Vagina (tissue), 2 donors: ENCODE data around the gene SCGB1D1.
A peak's percentile ranks its signal among the peaks of the same experiment; 100 is the strongest.

Source experiments
- POLR2A ChIP-seq, 2 donors: fragments of 450-650 bp; IDR thresholded peaks; one replicate each; pipeline ENCODE4 v1.6.1; 2017; ENCODE audit warnings: antibody characterized with exemption in 2 of 2, mild to moderate bottlenecking in 2 of 2, moderate library complexity in 2 of 2
- TF ChIP-seq, protein P1 (sequence below), 3 experiments: fragments of 450-650 bp in 2 of 3; fragments of 200-600 bp in 1 of 3; sonication (generic) in 1 of 3; IDR thresholded peaks; one replicate each; pipeline ENCODE4 v1.5.1; 2017 to 2019; ENCODE audit warnings: antibody characterized with exemption in 3 of 3, mild to moderate bottlenecking in 2 of 3, moderate library complexity in 2 of 3

DNA sequence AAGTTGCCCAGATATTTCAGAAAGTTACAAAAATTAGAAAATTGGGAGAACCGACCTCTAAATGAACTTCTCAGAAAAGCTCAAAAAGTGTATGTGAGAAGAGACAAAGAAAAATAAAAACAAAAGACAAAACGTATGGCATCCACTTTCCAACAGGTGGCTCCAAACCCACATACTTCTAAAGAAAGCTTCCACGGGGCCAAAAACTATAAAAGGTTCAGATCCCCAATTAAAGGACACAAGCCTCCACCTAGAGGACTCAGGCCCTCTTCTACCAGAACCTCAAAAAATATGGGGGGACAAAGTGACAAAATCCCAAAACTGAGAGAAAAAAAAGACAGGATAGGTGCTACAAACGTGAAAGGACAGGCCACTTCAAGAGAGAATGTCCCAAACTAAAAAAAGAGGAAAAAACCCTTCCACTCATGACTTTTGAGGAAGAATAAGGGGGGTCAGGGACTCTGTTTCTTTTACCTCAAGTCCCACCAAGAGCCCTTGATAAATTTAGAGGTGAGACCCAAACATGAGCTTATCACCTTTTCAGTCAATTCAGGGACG is 27.3 kb downstream of the SCGB1D1 start:
- TF ChIP-seq, protein P1, sequence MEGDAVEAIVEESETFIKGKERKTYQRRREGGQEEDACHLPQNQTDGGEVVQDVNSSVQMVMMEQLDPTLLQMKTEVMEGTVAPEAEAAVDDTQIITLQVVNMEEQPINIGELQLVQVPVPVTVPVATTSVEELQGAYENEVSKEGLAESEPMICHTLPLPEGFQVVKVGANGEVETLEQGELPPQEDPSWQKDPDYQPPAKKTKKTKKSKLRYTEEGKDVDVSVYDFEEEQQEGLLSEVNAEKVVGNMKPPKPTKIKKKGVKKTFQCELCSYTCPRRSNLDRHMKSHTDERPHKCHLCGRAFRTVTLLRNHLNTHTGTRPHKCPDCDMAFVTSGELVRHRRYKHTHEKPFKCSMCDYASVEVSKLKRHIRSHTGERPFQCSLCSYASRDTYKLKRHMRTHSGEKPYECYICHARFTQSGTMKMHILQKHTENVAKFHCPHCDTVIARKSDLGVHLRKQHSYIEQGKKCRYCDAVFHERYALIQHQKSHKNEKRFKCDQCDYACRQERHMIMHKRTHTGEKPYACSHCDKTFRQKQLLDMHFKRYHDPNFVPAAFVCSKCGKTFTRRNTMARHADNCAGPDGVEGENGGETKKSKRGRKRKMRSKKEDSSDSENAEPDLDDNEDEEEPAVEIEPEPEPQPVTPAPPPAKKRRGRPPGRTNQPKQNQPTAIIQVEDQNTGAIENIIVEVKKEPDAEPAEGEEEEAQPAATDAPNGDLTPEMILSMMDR (IDR thresholded peaks at IDR 0.05) = peak in 1 of 3 experiments; percentile 5
- TF ChIP-seq POLR2A (IDR thresholded peaks at IDR 0.05) = no peak
